OCI-LY1 (cell line): ENCODE data around the gene CPXM1.

Experiments used
- H2AFZ ChIP-seq: fragments of 200-600 bp; sonication (generic), shearing (Covaris generic); 2 replicates; pipeline ENCODE4 v1.6.0; 2014; ENCODE audit warnings: antibody characterized with exemption, mild to moderate bottlenecking, low read length
- H3F3A ChIP-seq: fragments of 200-600 bp; sonication (generic), shearing (Covaris generic); 2 replicates; pipeline ENCODE4 v1.6.0; 2014; ENCODE audit warnings: mild to moderate bottlenecking, antibody characterized with exemption, low read length, moderate library complexity; ENCODE audit not compliant: insufficient read depth
- H3K27ac ChIP-seq: fragments of 200-600 bp; sonication (generic); 2 replicates; pipeline ENCODE4 v1.5.1; 2014; ENCODE audit warnings: low read length, mixed run types, mild to moderate bottlenecking, low read depth; ENCODE audit not compliant: poor library complexity, severe bottlenecking
- H3K27me3 ChIP-seq: fragments of 200-600 bp; sonication (generic); 2 replicates; pipeline ENCODE4 v1.6.0; 2014; ENCODE audit warnings: antibody characterized with exemption, mild to moderate bottlenecking, low read length, moderate library complexity; ENCODE audit not compliant: insufficient read depth
- H3K36me3 ChIP-seq: fragments of 200-600 bp; sonication (generic); 2 replicates; pipeline ENCODE4 v1.6.1; 2014; ENCODE audit warnings: mild to moderate bottlenecking, antibody characterized with exemption, low read length, moderate library complexity, mixed read lengths; ENCODE audit not compliant: insufficient read depth
- H3K4me1 ChIP-seq: fragments of 200-600 bp; sonication (generic); 2 replicates; pipeline ENCODE4 v1.5.1; 2014; ENCODE audit warnings: mild to moderate bottlenecking, low read length, moderate library complexity; ENCODE audit not compliant: insufficient read depth, severe bottlenecking
- H3K4me2 ChIP-seq: fragments of 200-600 bp; sonication (generic), shearing (Covaris generic); 2 replicates; pipeline ENCODE4 v1.6.1; 2014; ENCODE audit warnings: low read length
- H3K4me3 ChIP-seq: fragments of 200-600 bp; sonication (generic); 2 replicates; pipeline ENCODE4 v1.5.1; 2014; ENCODE audit warnings: low read length, low read depth, mild to moderate bottlenecking, mixed read lengths; ENCODE audit not compliant: poor library complexity, severe bottlenecking
- H3K79me2 ChIP-seq: fragments of 200-600 bp; shearing (Covaris generic); 2 replicates; pipeline ENCODE4 v1.6.1; 2016; ENCODE audit warnings: mixed run types, low read length, mixed read lengths; ENCODE audit not compliant: insufficient read depth
- H3K9ac ChIP-seq: fragments of 200-600 bp; sonication (generic), shearing (Covaris generic); 2 replicates; pipeline ENCODE4 v1.6.1; 2014; ENCODE audit warnings: mild to moderate bottlenecking, low read length, mixed read lengths
- H3K9me2 ChIP-seq: fragments of 200-600 bp; sonication (generic), shearing (Covaris generic); 2 replicates; pipeline ENCODE4 v1.6.1; 2014; ENCODE audit warnings: low read depth, mild to moderate bottlenecking, low read length, mixed read lengths
- H3K9me3 ChIP-seq: fragments of 200-600 bp; shearing (Covaris generic); 2 replicates; pipeline ENCODE4 v1.6.1; 2014; ENCODE audit warnings: low read length, mixed read lengths
- H4K20me1 ChIP-seq: fragments of 200-600 bp; sonication (generic), shearing (Covaris generic); 2 replicates; pipeline ENCODE4 v1.6.0; 2016; ENCODE audit warnings: mild to moderate bottlenecking, low read length; ENCODE audit not compliant: insufficient read depth
- CTCF ChIP-seq: fragments of 200-600 bp; sonication (generic), shearing (Covaris generic); IDR thresholded peaks from 2 replicates; pipeline ENCODE4 v1.5.1; 2017; ENCODE audit warnings: mild to moderate bottlenecking, antibody characterized with exemption, low read length, moderate library complexity, mixed read lengths
- EZH2 ChIP-seq: fragments of 200-600 bp; sonication (generic), shearing (Covaris generic); IDR thresholded peaks from 2 replicates; pipeline ENCODE4 v1.8.0; 2017; ENCODE audit warnings: borderline replicate concordance, mixed run types, mild to moderate bottlenecking, antibody characterized with exemption, low read length, moderate library complexity, mixed read lengths

CPXM1 gene

GRCh38 chr20:2822073-2822472, 21.6 kb upstream of the CPXM1 start:
- H3K4me2 ChIP-seq: no peak overlapping the region
- no peaks in the 10 kb centered on the region for H4K20me1 ChIP-seq
- H3K79me2 ChIP-seq: no peaks in the 10 kb centered on the region
- no peaks in the 10 kb centered on the region for H3K36me3 ChIP-seq
- no peaks in the 10 kb centered on the region for H3K9me3 ChIP-seq
- no peak overlapping the region for H3K9ac ChIP-seq
- no peaks in the 10 kb centered on the region for H3F3A ChIP-seq
- H3K27me3 ChIP-seq: no peaks in the 10 kb centered on the region; the same call in 1 of the 2 replicates
- TF ChIP-seq CTCF: no peak
- TF ChIP-seq EZH2: no peak
- no peaks in the 10 kb centered on the region for H3K9me2 ChIP-seq
- H2AFZ ChIP-seq: no peak overlapping the region
- H3K4me1 ChIP-seq: no peaks in the 10 kb centered on the region
- no peak overlapping the region for H3K27ac ChIP-seq
- H3K4me3 ChIP-seq: no peak overlapping the region

- H3K4me1 ChIP-seq: no peaks in the 10 kb centered on the region
- no peaks in the 10 kb centered on the region for H3K79me2 ChIP-seq
- H3K4me3 ChIP-seq: no peak overlapping the region
- no peak overlapping the region for H3K9ac ChIP-seq
- H2AFZ ChIP-seq: no peak overlapping the region
- H4K20me1 ChIP-seq: no peaks in the 10 kb centered on the region
- H3K27ac ChIP-seq: no peak overlapping the region
- H3F3A ChIP-seq: no peaks in the 10 kb centered on the region
- H3K9me3 ChIP-seq: no peaks in the 10 kb centered on the region
- H3K9me2 ChIP-seq: no peaks in the 10 kb centered on the region
- no peak overlapping the region for H3K4me2 ChIP-seq
- H3K36me3 ChIP-seq: no peaks in the 10 kb centered on the region
- TF ChIP-seq CTCF: no peak
- TF ChIP-seq EZH2: no peak
- H3K27me3 ChIP-seq: no peaks in the 10 kb centered on the region
Measured at GRCh38 chr20:2820896-2821869, 20.8 kb upstream of the CPXM1 start.

- H3K4me2 ChIP-seq: no peak overlapping the region
- H3K79me2 ChIP-seq: no peaks in the 10 kb centered on the region
Measured at GRCh38 chr20:2820084-2820895, 19.9 kb upstream of the CPXM1 start.

More at GRCh38 chr20:2820084-2820895, 19.9 kb upstream of the CPXM1 start:
- Histone ChIP-seq H3K9me2 (no peaks in the 10 kb centered on the region), H3K36me3 (no peaks in the 10 kb centered on the region), H3K27me3 (0 out of 2 replicates have a peak, but pooled peaks cover 4% of the 10 kb centered on the region), H3K27ac (no peak overlapping the region), H3K4me1 (no peaks in the 10 kb centered on the region), H2AFZ (no peak overlapping the region), H4K20me1 (no peaks in the 10 kb centered on the region), H3K9me3 (no peaks in the 10 kb centered on the region), H3F3A (no peaks in the 10 kb centered on the region), H3K9ac (no peak overlapping the region), H3K4me3 (no peak overlapping the region)
- no peak for TF ChIP-seq CTCF
- no peak for TF ChIP-seq EZH2
